Measurements from ENCODE around the gene LRRC1. TPM values are rescaled to one million over a fixed set of nuclear protein-coding genes. Genes with fewer than 3 reads are reported as not detected.

LRRC1 gene
- polyA plus RNA-seq, 2 donors, result 13.6 to 15.2 TPM

GRCh38 chr6:53852805-53853204, 58.0 kb downstream of the LRRC1 start:
- H3K4me1 ChIP-seq (ENCODE audit: control insufficient read depth in 2 of 2, insufficient read depth in 2 of 2, low read length in 1 of 2), result peaks cover 2 to 9% of the 10 kb centered on the region in 2 donors
- no peaks in the 10 kb centered on the region for H3K27me3 ChIP-seq (ENCODE audit: control insufficient read depth in 1 of 2, insufficient read depth in 2 of 2, low read length in 2 of 2)
- H3K4me3 ChIP-seq (ENCODE audit: low read depth in 1 of 2, low read length in 2 of 2), result no peak overlapping the region
- no peaks in the 10 kb centered on the region for H3K36me3 ChIP-seq (ENCODE audit: control insufficient read depth in 2 of 2, insufficient read depth in 2 of 2, low read length in 1 of 2)
- 72 to 82% methylated on average over 2 of the region's 2 CpGs for WGBS, 2 donors
- no peaks in the 10 kb centered on the region for H3K9me3 ChIP-seq (ENCODE audit: control insufficient read depth in 2 of 2, insufficient read depth in 1 of 2, low read depth in 1 of 2, low read length in 1 of 2)
- H3K27ac ChIP-seq (ENCODE audit: low read depth in 2 of 2, low read length in 1 of 2), result no peak overlapping the region

- Histone ChIP-seq H3K27me3 (ENCODE audit: control insufficient read depth in 1 of 2, insufficient read depth in 2 of 2, low read length in 2 of 2) (no peaks in the 10 kb centered on the region), H3K4me3 (ENCODE audit: low read depth in 1 of 2, low read length in 2 of 2) (no peak overlapping the region), H3K9me3 (ENCODE audit: control insufficient read depth in 2 of 2, insufficient read depth in 1 of 2, low read depth in 1 of 2, low read length in 1 of 2) (no peaks in the 10 kb centered on the region), H3K36me3 (ENCODE audit: control insufficient read depth in 2 of 2, insufficient read depth in 2 of 2, low read length in 1 of 2) (no peaks in the 10 kb centered on the region), H3K4me1 (ENCODE audit: control insufficient read depth in 2 of 2, insufficient read depth in 2 of 2, low read length in 1 of 2) (peaks cover 2 to 9% of the 10 kb centered on the region in 2 donors), H3K27ac (ENCODE audit: low read depth in 2 of 2, low read length in 1 of 2) (peak overlapping the region in 1 of 2 donors; percentile 36)
- WGBS, 2 donors, result 71 to 73% methylated on average over 5 of the region's 5 CpGs
Observed at GRCh38 chr6:53854843-53855567, 60.2 kb downstream of the LRRC1 start.

GRCh38 chr6:53855940-53856339, 61.1 kb downstream of the LRRC1 start:
- Histone ChIP-seq H3K27me3 (ENCODE audit: control insufficient read depth in 1 of 2, insufficient read depth in 2 of 2, low read length in 2 of 2) (no peaks in the 10 kb centered on the region), H3K36me3 (ENCODE audit: control insufficient read depth in 2 of 2, insufficient read depth in 2 of 2, low read length in 1 of 2) (no peaks in the 10 kb centered on the region), H3K4me1 (ENCODE audit: control insufficient read depth in 2 of 2, insufficient read depth in 2 of 2, low read length in 1 of 2) (peaks cover 2 to 9% of the 10 kb centered on the region in 2 donors), H3K4me3 (ENCODE audit: low read depth in 1 of 2, low read length in 2 of 2) (no peak overlapping the region), H3K9me3 (ENCODE audit: control insufficient read depth in 2 of 2, insufficient read depth in 1 of 2, low read depth in 1 of 2, low read length in 1 of 2) (no peaks in the 10 kb centered on the region), H3K27ac (ENCODE audit: low read depth in 2 of 2, low read length in 1 of 2) (no peak overlapping the region)
- WGBS, 2 donors, result 60 to 74% methylated on average over 2 of the region's 2 CpGs

- Histone ChIP-seq H3K9me3 (ENCODE audit: control insufficient read depth in 2 of 2, insufficient read depth in 1 of 2, low read depth in 1 of 2, low read length in 1 of 2) (no peaks in the 10 kb centered on the region), H3K4me1 (ENCODE audit: control insufficient read depth in 2 of 2, insufficient read depth in 2 of 2, low read length in 1 of 2) (peaks cover 2 to 14% of the 10 kb centered on the region in 2 donors), H3K27ac (ENCODE audit: low read depth in 2 of 2, low read length in 1 of 2) (peak overlapping the region in 1 of 2 donors; percentile 49), H3K27me3 (ENCODE audit: control insufficient read depth in 1 of 2, insufficient read depth in 2 of 2, low read length in 2 of 2) (no peaks in the 10 kb centered on the region), H3K36me3 (ENCODE audit: control insufficient read depth in 2 of 2, insufficient read depth in 2 of 2, low read length in 1 of 2) (no peaks in the 10 kb centered on the region), H3K4me3 (ENCODE audit: low read depth in 1 of 2, low read length in 2 of 2) (no peak overlapping the region)
- 58 to 63% methylated on average over 8 of the region's 8 CpGs for WGBS, 2 donors
Observed at GRCh38 chr6:53857318-53858094, 62.7 kb downstream of the LRRC1 start.

GRCh38 chr6:53858196-53858595, 63.4 kb downstream of the LRRC1 start:
- Histone ChIP-seq H3K27ac (ENCODE audit: low read depth in 2 of 2, low read length in 1 of 2) (peak overlapping the region in 1 of 2 donors; percentile 49), H3K4me1 (ENCODE audit: control insufficient read depth in 2 of 2, insufficient read depth in 2 of 2, low read length in 1 of 2) (peaks cover 2 to 14% of the 10 kb centered on the region in 2 donors)

GRCh38 chr6:53858913-53859312, 64.1 kb downstream of the LRRC1 start:
- H3K27ac ChIP-seq (ENCODE audit: low read depth in 2 of 2, low read length in 1 of 2), result no peak overlapping the region
- 48 to 77% methylated on average over 3 of the region's 3 CpGs for WGBS, 2 donors
- H3K4me1 ChIP-seq (ENCODE audit: control insufficient read depth in 2 of 2, insufficient read depth in 2 of 2, low read length in 1 of 2), result peaks cover 2 to 14% of the 10 kb centered on the region in 2 donors
- H3K27me3 ChIP-seq (ENCODE audit: control insufficient read depth in 1 of 2, insufficient read depth in 2 of 2, low read length in 2 of 2), result no peaks in the 10 kb centered on the region
- no peaks in the 10 kb centered on the region for H3K9me3 ChIP-seq (ENCODE audit: control insufficient read depth in 2 of 2, insufficient read depth in 1 of 2, low read depth in 1 of 2, low read length in 1 of 2)
- no peaks in the 10 kb centered on the region for H3K36me3 ChIP-seq (ENCODE audit: control insufficient read depth in 2 of 2, insufficient read depth in 2 of 2, low read length in 1 of 2)
- H3K4me3 ChIP-seq (ENCODE audit: low read depth in 1 of 2, low read length in 2 of 2), result no peak overlapping the region

More at GRCh38 chr6:53858196-53858595, 63.4 kb downstream of the LRRC1 start:
- Histone ChIP-seq H3K36me3 (ENCODE audit: control insufficient read depth in 2 of 2, insufficient read depth in 2 of 2, low read length in 1 of 2) (no peaks in the 10 kb centered on the region), H3K4me3 (ENCODE audit: low read depth in 1 of 2, low read length in 2 of 2) (no peak overlapping the region), H3K9me3 (ENCODE audit: control insufficient read depth in 2 of 2, insufficient read depth in 1 of 2, low read depth in 1 of 2, low read length in 1 of 2) (no peaks in the 10 kb centered on the region), H3K27me3 (ENCODE audit: control insufficient read depth in 1 of 2, insufficient read depth in 2 of 2, low read length in 2 of 2) (no peaks in the 10 kb centered on the region)

- WGBS, 2 donors, result 97% methylated on average over 2 of the region's 2 CpGs
- Histone ChIP-seq H3K36me3 (ENCODE audit: control insufficient read depth in 2 of 2, insufficient read depth in 2 of 2, low read length in 1 of 2) (no peaks in the 10 kb centered on the region), H3K27ac (ENCODE audit: low read depth in 2 of 2, low read length in 1 of 2) (no peak overlapping the region), H3K4me3 (ENCODE audit: low read depth in 1 of 2, low read length in 2 of 2) (no peak overlapping the region), H3K4me1 (ENCODE audit: control insufficient read depth in 2 of 2, insufficient read depth in 2 of 2, low read length in 1 of 2) (peaks cover 2 to 10% of the 10 kb centered on the region in 2 donors), H3K27me3 (ENCODE audit: control insufficient read depth in 1 of 2, insufficient read depth in 2 of 2, low read length in 2 of 2) (no peaks in the 10 kb centered on the region), H3K9me3 (ENCODE audit: control insufficient read depth in 2 of 2, insufficient read depth in 1 of 2, low read depth in 1 of 2, low read length in 1 of 2) (no peaks in the 10 kb centered on the region)
Observed at GRCh38 chr6:53860511-53860910, 65.7 kb downstream of the LRRC1 start.

GRCh38 chr6:53861518-53861917, 66.7 kb downstream of the LRRC1 start:
- no peaks in the 10 kb centered on the region for H3K27me3 ChIP-seq (ENCODE audit: control insufficient read depth in 1 of 2, insufficient read depth in 2 of 2, low read length in 2 of 2)
- H3K27ac ChIP-seq (ENCODE audit: low read depth in 2 of 2, low read length in 1 of 2), result no peak overlapping the region
- 66 to 78% methylated on average over 3 of the region's 3 CpGs for WGBS, 2 donors
- no peaks in the 10 kb centered on the region for H3K9me3 ChIP-seq (ENCODE audit: control insufficient read depth in 2 of 2, insufficient read depth in 1 of 2, low read depth in 1 of 2, low read length in 1 of 2)
- no peaks in the 10 kb centered on the region for H3K36me3 ChIP-seq (ENCODE audit: control insufficient read depth in 2 of 2, insufficient read depth in 2 of 2, low read length in 1 of 2)
- peaks cover 2 to 10% of the 10 kb centered on the region in 2 donors for H3K4me1 ChIP-seq (ENCODE audit: control insufficient read depth in 2 of 2, insufficient read depth in 2 of 2, low read length in 1 of 2)
- H3K4me3 ChIP-seq (ENCODE audit: low read depth in 1 of 2, low read length in 2 of 2), result no peak overlapping the region

GRCh38 chr6:53862662-53863462, 68.1 kb downstream of the LRRC1 start:
- Histone ChIP-seq H3K4me1 (ENCODE audit: control insufficient read depth in 2 of 2, insufficient read depth in 2 of 2, low read length in 1 of 2) (peaks cover 0 to 5% of the 10 kb centered on the region in 2 donors), H3K36me3 (ENCODE audit: control insufficient read depth in 2 of 2, insufficient read depth in 2 of 2, low read length in 1 of 2) (no peaks in the 10 kb centered on the region), H3K4me3 (ENCODE audit: low read depth in 1 of 2, low read length in 2 of 2) (no peak overlapping the region), H3K27ac (ENCODE audit: low read depth in 2 of 2, low read length in 1 of 2) (peak overlapping the region in 1 of 2 donors; percentile 14), H3K9me3 (ENCODE audit: control insufficient read depth in 2 of 2, insufficient read depth in 1 of 2, low read depth in 1 of 2, low read length in 1 of 2) (no peaks in the 10 kb centered on the region), H3K27me3 (ENCODE audit: control insufficient read depth in 1 of 2, insufficient read depth in 2 of 2, low read length in 2 of 2) (no peaks in the 10 kb centered on the region)
- 45 to 63% methylated on average over 7 of the region's 7 CpGs for WGBS, 2 donors

All from esophagus (tissue), 2 donors.